ENCODE measurements around the gene PALM3.
"Not testable (repeated sequence)": the region's sequence is repeated elsewhere in the genome, so short reads cannot be mapped to it uniquely, and the experiment has no call there.

Gene PALM3

DNA sequence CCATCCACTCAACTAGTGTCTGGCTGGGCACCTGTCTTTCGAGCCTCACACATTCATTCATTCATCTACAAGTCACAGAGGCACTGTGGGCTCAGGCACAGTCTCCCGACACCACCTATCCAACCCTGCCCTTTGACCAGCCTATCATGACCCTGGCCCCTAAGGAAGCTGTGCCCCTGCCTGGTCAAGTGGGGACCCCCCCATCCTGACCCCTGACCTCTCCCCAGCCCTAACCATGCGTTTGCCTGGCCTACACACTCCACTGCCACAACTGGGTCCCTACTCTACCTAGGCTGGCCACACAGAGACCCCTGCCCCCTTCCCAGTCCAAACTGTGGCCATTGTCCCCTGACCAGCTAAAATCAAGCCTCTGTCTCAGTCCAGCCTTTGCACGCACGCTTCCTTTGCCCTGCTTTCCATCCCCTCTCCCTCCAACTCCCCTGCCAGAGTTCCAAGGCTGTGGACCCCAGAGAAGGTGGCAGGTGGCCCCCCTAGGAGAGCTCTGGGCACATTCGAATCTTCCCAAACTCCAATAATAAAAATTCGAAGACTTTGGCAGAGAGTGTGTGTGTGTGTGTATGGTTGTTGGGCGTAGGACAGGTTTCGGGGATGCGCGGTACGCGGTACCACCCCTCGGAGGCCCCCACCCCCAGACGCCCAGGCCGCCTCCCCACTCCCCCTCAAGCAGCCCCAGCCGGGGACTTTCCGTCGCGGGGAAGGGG lies 30.7 kb downstream of the PALM3 start:
- no peak for DNase-seq

DNA sequence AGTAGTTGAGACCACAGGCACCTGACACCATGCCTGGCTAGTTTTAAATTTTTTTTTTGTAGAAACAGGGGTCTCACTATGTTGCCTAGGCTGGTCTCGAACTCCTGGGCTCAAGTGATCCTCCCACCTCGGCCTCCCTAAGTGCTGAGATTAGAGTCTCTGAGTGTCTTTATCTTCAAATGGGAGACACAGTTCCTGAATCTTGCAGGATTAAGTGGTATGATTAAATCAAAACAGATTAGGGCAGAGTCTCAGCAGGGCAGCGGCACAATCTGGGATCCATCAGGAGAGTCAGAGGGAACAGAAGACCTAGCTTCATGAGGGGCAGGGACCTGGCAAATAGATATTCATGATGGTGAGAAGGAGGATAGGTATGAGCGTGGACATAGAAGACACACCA lies 33.0 kb downstream of the PALM3 start:
- DNase-seq, result no peak

DNA sequence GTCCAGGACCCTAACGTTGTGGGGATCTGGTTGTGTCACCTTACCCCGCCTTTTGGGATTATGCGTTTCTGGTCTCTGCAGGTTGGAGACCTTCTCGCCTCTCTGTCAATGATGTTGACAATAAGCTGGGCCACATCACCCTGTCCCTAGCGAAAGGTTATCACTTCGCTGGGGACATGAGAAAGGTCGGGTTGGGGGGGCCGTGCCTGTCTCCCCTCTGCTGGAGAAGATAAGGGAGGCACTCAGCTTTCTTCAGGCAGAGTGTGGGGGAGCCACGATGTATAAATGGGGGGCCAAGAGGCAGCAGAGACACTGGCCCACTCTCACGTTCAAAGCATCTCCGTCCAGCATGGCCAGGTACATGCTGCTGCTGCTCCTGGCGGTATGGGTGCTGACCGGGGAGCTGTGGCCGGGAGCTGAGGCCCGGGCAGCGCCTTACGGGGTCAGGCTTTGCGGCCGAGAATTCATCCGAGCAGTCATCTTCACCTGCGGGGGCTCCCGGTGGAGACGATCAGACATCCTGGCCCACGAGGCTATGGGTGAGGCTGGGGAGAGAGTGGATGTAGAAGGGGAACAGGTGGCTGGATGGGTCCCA lies 33.9 kb downstream of the PALM3 start, which contains the start of gene RLN3:
Gene RLN3 (plus strand): TSS at position 293 of the 595 bp plus-strand sequence. CDS start 57 bp downstream, at position 350.
- no peak for DNase-seq

GRCh38 chr19:14026652-14027192 lies 35.2 kb downstream of the PALM3 start:
- DNase-seq, result not testable (repeated sequence)

GRCh38 chr19:14023404-14024235 lies 38.3 kb downstream of the PALM3 start:
- no peak for DNase-seq

- no peak for DNase-seq
Measured at GRCh38 chr19:14022469-14022868, 39.4 kb downstream of the PALM3 start.

DNA sequence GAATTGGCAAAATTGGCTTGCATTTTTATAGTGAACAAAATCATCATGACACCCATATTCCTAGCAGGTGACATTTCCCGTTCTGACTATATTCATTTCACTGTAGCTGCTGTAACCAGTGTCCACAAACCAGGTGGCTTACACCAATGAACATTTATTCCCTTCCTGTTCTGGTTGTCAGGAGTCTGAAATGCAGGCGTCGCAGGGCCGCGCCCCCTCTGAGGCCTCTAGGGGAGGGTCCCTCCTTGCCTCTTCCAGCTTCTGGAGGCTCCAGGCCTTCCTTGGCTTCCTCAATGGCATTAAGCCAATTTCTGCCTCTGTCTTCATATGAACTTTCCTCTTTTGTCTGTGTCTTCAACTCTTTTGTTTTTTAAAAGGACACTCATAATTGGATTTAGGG lies 40.4 kb downstream of the PALM3 start:
- DNase-seq, result no peak

- not testable (repeated sequence) for DNase-seq
Measured at GRCh38 chr19:14019739-14020138, 42.1 kb downstream of the PALM3 start.

DNA sequence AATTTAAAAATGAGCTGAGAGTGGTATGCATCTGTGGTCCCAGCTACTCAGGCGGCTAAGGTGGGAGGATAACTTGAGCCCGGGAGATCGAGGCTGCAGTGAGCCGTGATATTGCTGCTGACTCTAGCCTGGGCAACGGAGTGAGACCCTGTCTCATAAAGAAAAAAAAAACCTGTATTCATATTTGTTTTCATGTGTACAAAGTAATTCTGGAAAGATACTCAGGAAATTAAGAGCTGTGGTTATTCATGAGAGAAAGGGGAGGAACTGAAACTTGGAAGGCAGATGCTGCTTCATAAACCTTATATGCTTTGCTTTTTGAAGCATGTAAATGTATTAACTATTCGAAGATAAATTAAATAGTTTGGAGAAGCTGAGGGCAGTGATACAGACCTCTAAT lies 42.8 kb downstream of the PALM3 start:
- no peak for DNase-seq

- no peak for DNase-seq
Measured at GRCh38 chr19:14015524-14016035, 46.3 kb downstream of the PALM3 start.

- no peak for DNase-seq
Measured at GRCh38 chr19:14012378-14012915, 49.4 kb downstream of the PALM3 start.

GRCh38 chr19:14006766-14007562 lies 54.9 kb downstream of the PALM3 start:
- no peak for DNase-seq

DNA sequence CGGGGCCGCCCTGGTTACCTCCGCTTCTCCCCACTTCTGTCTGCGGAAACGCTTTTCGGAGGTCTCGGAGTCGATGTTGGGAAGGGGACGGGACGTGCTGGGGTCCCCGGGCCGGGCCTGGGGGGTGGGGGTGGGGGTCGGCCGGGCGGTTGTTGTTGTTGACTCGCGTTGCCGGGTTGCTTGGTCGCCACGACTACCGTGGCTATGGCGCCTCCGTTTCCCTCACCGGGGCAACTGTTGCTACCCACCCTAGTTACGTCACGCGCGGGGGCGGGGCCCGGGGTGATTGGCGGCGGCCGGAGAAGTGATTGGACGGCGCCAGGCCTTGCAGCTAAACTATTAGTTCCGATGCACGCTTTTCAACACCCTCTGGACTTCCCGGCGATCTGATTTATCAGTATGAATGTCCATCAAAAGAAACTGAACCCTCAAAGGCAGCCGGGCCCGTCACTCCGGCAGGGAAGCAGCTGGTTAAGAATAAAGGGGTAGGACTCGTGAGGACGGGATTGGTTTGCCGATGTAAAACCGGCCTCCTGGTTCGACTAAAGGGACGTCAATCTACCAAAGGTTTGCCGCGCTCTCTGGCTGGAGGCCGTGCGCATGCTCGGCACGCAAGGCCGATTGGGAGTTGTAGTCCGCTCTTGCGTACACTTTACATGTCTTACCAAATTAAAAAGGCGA lies 55.7 kb downstream of the PALM3 start, which contains the start of gene RFX1:
Gene RFX1 (minus strand): TSS at position 236 of the 681 bp plus-strand sequence. CDS start 12,477 bp downstream, outside the sequence.
- DNase-seq, result peak; percentile 97 to 99

DNA sequence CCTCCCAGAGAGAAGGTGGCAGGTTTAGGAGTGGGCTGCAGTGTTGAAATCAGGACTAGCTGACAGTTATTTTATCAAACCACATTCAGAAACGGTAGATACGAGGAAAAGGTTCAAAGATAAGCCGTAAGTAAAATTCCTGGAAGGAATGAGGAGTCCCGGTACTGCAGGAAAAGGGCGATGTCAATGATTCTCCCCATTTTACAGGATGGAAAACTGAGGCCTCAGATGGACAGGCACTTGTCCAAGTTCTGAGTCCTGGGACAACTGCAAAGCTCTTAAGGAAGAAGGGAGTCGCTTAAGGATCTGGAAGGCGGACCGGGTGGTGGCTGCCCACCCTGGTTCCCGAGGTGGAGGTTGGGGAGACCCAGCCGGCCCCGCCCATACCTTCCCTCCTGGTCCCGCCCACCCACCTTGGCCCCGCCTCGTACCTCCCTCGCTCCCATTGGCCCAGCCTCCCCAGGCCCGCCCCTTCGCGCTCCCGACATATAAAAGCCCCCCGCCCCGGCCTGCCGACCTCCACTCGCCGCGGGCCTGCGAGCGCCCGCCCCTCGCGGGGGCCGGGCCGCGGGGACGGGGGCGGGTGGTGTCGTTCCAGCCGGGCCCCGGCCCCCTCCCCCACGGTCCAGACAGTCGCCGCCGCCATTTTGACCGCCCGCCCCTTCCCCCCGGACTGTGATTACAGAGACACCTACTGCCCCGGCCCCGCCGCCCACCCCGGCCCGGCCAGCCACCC lies 56.4 kb downstream of the PALM3 start:
- DNase-seq, result peak in 1 of 2 experiments; percentile 52

- DNase-seq, result no peak
Measured at GRCh38 chr19:14004619-14005348, 57.1 kb downstream of the PALM3 start.

Data from cerebellar nuclear complex (tissue), 1 donor.